HEK293 (cell line): Measurements from ENCODE around the gene CBY1.
A peak's percentile ranks its signal among the peaks of the same experiment; 100 is the strongest.

Experiments used
- EGR2 ChIP-seq: fragments of 450-650 bp; formaldehyde crosslinking; IDR thresholded peaks from 2 replicates; pipeline ENCODE4 v1.5.1; 2016; ENCODE audit warnings: low read depth, missing biosample characterization, missing genetic modification characterization
- GLI4 ChIP-seq: fragments of 450-650 bp; formaldehyde crosslinking; IDR thresholded peaks from 2 replicates; pipeline ENCODE4 v1.5.1; 2016; ENCODE audit warnings: missing biosample characterization, missing genetic modification characterization
- HOXA7 ChIP-seq: sonication (generic); formaldehyde crosslinking; IDR thresholded peaks from 2 replicates; pipeline ENCODE4 v1.8.1; 2022; ENCODE audit warnings: missing genetic modification reagents, borderline replicate concordance
- KLF1 ChIP-seq: fragments of 450-650 bp; formaldehyde crosslinking; IDR thresholded peaks from 2 replicates; pipeline ENCODE4 v1.5.1; 2016; ENCODE audit warnings: missing biosample characterization, missing genetic modification characterization
- KLF8 ChIP-seq: fragments of 450-650 bp; formaldehyde crosslinking; IDR thresholded peaks from 2 replicates; pipeline ENCODE4 v1.5.1; 2016; ENCODE audit warnings: missing biosample characterization, missing genetic modification characterization
- SP7 ChIP-seq: fragments of 450-650 bp; formaldehyde crosslinking; IDR thresholded peaks from 2 replicates; pipeline ENCODE4 v1.5.1; 2016; ENCODE audit warnings: missing biosample characterization, missing genetic modification characterization
- ZBTB1 ChIP-seq: fragments of 450-650 bp; formaldehyde crosslinking; IDR thresholded peaks from 2 replicates; pipeline ENCODE4 v1.5.1; 2016; ENCODE audit warnings: missing biosample characterization, missing genetic modification characterization
- ZBTB8A ChIP-seq: fragments of 450-650 bp; formaldehyde crosslinking; IDR thresholded peaks from 2 replicates; pipeline ENCODE4 v1.5.1; 2016; ENCODE audit warnings: missing biosample characterization, missing genetic modification characterization
- ZFHX2 ChIP-seq: fragments of 450-650 bp; formaldehyde crosslinking; conservative IDR thresholded peaks from 2 replicates; pipeline ENCODE4 v1.5.1; 2016; ENCODE audit warnings: missing biosample characterization, missing genetic modification characterization
- ZFP3 ChIP-seq: fragments of 450-650 bp; formaldehyde crosslinking; IDR thresholded peaks from 2 replicates; pipeline ENCODE4 v1.5.1; 2016; ENCODE audit warnings: low read depth, missing biosample characterization, missing genetic modification characterization
- ZNF155 ChIP-seq: fragments of 450-650 bp; formaldehyde crosslinking; IDR thresholded peaks from 2 replicates; pipeline ENCODE4 v1.5.1; 2016; ENCODE audit warnings: missing biosample characterization, missing genetic modification characterization
- ZNF184 ChIP-seq: fragments of 450-650 bp; IDR thresholded peaks from 2 replicates; pipeline ENCODE4 v1.5.1; 2018; ENCODE audit warnings: missing biosample characterization, mild to moderate bottlenecking, missing genetic modification characterization
- ZNF23 ChIP-seq: fragments of 450-650 bp; formaldehyde crosslinking; IDR thresholded peaks from 2 replicates; pipeline ENCODE4 v1.5.1; 2016; ENCODE audit warnings: missing biosample characterization, missing genetic modification characterization, borderline replicate concordance
- ZNF239 ChIP-seq: fragments of 450-650 bp; formaldehyde crosslinking; IDR thresholded peaks from 2 replicates; pipeline ENCODE4 v1.5.1; 2016; ENCODE audit warnings: missing biosample characterization, missing genetic modification characterization
- ZNF266 ChIP-seq: fragments of 450-650 bp; formaldehyde crosslinking; IDR thresholded peaks from 2 replicates; pipeline ENCODE4 v1.5.1; 2016; ENCODE audit warnings: missing biosample characterization, missing genetic modification characterization, low read depth
- ZNF324 ChIP-seq: fragments of 450-650 bp; formaldehyde crosslinking; IDR thresholded peaks from 2 replicates; pipeline ENCODE4 v1.5.1; 2016; ENCODE audit warnings: missing biosample characterization, missing genetic modification characterization
- ZNF394 ChIP-seq: fragments of 450-650 bp; formaldehyde crosslinking; IDR thresholded peaks from 2 replicates; pipeline ENCODE4 v1.5.1; 2016; ENCODE audit warnings: missing biosample characterization, missing genetic modification characterization, mild to moderate bottlenecking, moderate library complexity, borderline replicate concordance
- ZNF529 ChIP-seq: fragments of 450-650 bp; formaldehyde crosslinking; IDR thresholded peaks from 2 replicates; pipeline ENCODE4 v1.5.1; 2017; ENCODE audit warnings: missing genetic modification characterization, missing biosample characterization; ENCODE audit not compliant: insufficient replicate concordance
- ZNF610 ChIP-seq: fragments of 450-650 bp; formaldehyde crosslinking; IDR thresholded peaks from 2 replicates; pipeline ENCODE4 v1.5.1; 2016; ENCODE audit warnings: missing biosample characterization, missing genetic modification characterization, borderline replicate concordance
- ZNF623 ChIP-seq: fragments of 450-650 bp; formaldehyde crosslinking; IDR thresholded peaks from 2 replicates; pipeline ENCODE4 v1.5.1; 2016; ENCODE audit warnings: missing biosample characterization, missing genetic modification characterization
- ZNF664 ChIP-seq: fragments of 450-650 bp; formaldehyde crosslinking; IDR thresholded peaks from 2 replicates; pipeline ENCODE4 v1.5.1; 2016; ENCODE audit warnings: missing biosample characterization, missing genetic modification characterization
- ZNF677 ChIP-seq: fragments of 450-650 bp; IDR thresholded peaks from 2 replicates; pipeline ENCODE4 v1.5.0; 2018; ENCODE audit warnings: missing biosample characterization, mild to moderate bottlenecking, missing genetic modification characterization, moderate library complexity
- ZNF701 ChIP-seq: fragments of 450-650 bp; formaldehyde crosslinking; IDR thresholded peaks from 2 replicates; pipeline ENCODE4 v1.5.1; 2016; ENCODE audit warnings: missing biosample characterization, missing genetic modification characterization
- ZSCAN16 ChIP-seq: fragments of 450-650 bp; formaldehyde crosslinking; IDR thresholded peaks from 2 replicates; pipeline ENCODE4 v1.5.1; 2016; ENCODE audit warnings: missing biosample characterization, missing genetic modification characterization
- ZSCAN30 ChIP-seq: fragments of 450-650 bp; IDR thresholded peaks from 2 replicates; pipeline ENCODE4 v1.5.1; 2018; ENCODE audit warnings: missing biosample characterization, mild to moderate bottlenecking, missing genetic modification characterization, moderate library complexity
- TF ChIP-seq, protein P1 (sequence below): fragments of 450-650 bp; formaldehyde crosslinking; IDR thresholded peaks from 2 replicates; pipeline ENCODE4 v1.5.0; 2017; ENCODE audit warnings: missing biosample characterization, missing genetic modification characterization, borderline replicate concordance
- TF ChIP-seq, protein P2 (sequence below): fragments of 450-650 bp; formaldehyde crosslinking; IDR thresholded peaks from 2 replicates; pipeline ENCODE4 v1.5.1; 2016; ENCODE audit warnings: missing biosample characterization, missing genetic modification characterization
- TF ChIP-seq, protein P3 (sequence below): fragments of 450-650 bp; formaldehyde crosslinking; IDR thresholded peaks from 2 replicates; pipeline ENCODE4 v1.5.1; 2016; ENCODE audit warnings: missing biosample characterization, missing genetic modification characterization
- TF ChIP-seq, protein P4 (sequence below): fragments of 450-650 bp; formaldehyde crosslinking; IDR thresholded peaks from 2 replicates; pipeline ENCODE4 v1.5.1; 2016; ENCODE audit warnings: missing biosample characterization, missing genetic modification characterization
- TF ChIP-seq, protein P5 (sequence below): fragments of 450-650 bp; formaldehyde crosslinking; IDR thresholded peaks from 2 replicates; pipeline ENCODE4; 2016; ENCODE audit warnings: missing biosample characterization, missing genetic modification characterization
- TF ChIP-seq, protein P6 (sequence below): fragments of 450-650 bp; formaldehyde crosslinking; IDR thresholded peaks from 2 replicates; pipeline ENCODE4 v1.5.1; 2017; ENCODE audit warnings: missing biosample characterization, missing genetic modification characterization

CBY1 gene

DNA sequence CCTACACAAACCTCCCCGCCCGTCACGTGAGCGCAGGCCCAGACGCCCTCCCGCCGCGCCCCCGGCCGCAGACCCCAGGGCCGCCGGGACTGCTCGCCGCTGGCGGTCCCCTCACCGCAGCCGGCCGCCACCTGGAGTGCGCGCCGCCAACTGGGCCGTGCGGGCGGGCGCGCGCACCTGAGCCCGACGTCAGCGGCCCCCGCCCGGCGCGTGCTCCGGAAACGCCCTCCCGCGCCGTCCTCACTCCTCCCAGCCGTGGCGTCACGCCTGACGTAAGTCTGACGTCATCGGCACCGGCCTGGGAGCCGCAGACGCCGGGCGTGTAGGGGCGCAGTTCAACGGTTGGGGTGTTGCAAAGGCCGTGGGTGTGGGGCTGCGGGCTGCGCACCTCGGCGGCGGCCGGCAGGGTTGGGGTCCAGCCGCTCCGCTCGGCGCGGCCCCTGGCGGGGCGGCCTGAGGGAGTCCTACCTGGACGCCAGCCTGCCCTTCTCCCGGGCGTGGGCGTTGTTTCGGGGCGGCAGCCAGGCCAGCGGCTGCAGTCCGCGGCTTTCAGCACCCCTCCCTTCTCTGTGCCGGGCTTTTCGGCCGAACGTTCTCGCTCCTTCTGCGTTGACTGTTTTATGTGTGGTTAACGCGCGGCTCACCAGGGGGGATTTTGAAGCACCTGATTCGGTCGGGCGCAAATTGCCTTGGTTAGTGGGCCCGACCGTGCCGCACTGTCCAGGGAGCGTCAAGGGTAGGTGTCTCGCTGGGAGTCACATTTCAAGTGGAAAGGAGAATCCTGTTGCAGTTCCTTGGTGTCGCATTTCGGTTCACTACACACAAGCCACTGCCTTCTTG lies 44.6 kb downstream of the CBY1 start, which contains the start of gene JOSD1 (continued):
- TF ChIP-seq ZSCAN30 (peak; percentile 72), KLF8 (tag by site-specific recombination) (peak; percentile 98), ZNF623 (tag by site-specific recombination) (peak; percentile 33; the same call in 1 of the 2 replicates), ZNF239 (tag by site-specific recombination) (no peak), ZNF184 (tag by site-specific recombination) (no peak; the same call in 1 of the 2 replicates), ZBTB1 (tag by site-specific recombination) (no peak), ZNF266 (tag by site-specific recombination) (no peak), ZBTB8A (peak; percentile 100), ZNF701 (tag by site-specific recombination) (0 out of 2 replicates have a peak, but pooled peaks have one; percentile 58), SP7 (tag by site-specific recombination) (peak; percentile 93), ZFP3 (no peak), ZNF394 (tag by site-specific recombination) (peak; percentile 94), ZNF23 (no peak), EGR2 (tag by site-specific recombination) (peak; percentile 59; the same call in 1 of the 2 replicates), ZNF610 (tag by site-specific recombination) (peak; percentile 96), ZNF155 (tag by site-specific recombination) (no peak), ZNF677 (tag by site-specific recombination) (no peak), ZNF324 (peak; percentile 91; the same call in 1 of the 2 replicates), ZNF664 (tag by site-specific recombination) (no peak), HOXA7 (CRISPR knock-in tag) (no peak), GLI4 (tag by site-specific recombination) (peak; percentile 92; the same call in 1 of the 2 replicates), ZFHX2 (tag by site-specific recombination) (peak; percentile 95), KLF1 (tag by site-specific recombination) (peak; percentile 81), ZSCAN16 (tag by site-specific recombination) (peak; percentile 72; the same call in 1 of the 2 replicates), ZNF529 (peak; percentile 8)
- TF ChIP-seq, protein P1, sequence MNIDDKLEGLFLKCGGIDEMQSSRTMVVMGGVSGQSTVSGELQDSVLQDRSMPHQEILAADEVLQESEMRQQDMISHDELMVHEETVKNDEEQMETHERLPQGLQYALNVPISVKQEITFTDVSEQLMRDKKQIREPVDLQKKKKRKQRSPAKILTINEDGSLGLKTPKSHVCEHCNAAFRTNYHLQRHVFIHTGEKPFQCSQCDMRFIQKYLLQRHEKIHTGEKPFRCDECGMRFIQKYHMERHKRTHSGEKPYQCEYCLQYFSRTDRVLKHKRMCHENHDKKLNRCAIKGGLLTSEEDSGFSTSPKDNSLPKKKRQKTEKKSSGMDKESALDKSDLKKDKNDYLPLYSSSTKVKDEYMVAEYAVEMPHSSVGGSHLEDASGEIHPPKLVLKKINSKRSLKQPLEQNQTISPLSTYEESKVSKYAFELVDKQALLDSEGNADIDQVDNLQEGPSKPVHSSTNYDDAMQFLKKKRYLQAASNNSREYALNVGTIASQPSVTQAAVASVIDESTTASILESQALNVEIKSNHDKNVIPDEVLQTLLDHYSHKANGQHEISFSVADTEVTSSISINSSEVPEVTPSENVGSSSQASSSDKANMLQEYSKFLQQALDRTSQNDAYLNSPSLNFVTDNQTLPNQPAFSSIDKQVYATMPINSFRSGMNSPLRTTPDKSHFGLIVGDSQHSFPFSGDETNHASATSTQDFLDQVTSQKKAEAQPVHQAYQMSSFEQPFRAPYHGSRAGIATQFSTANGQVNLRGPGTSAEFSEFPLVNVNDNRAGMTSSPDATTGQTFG = peak; percentile 56; the same call in 1 of the 2 replicates
- TF ChIP-seq, protein P2, sequence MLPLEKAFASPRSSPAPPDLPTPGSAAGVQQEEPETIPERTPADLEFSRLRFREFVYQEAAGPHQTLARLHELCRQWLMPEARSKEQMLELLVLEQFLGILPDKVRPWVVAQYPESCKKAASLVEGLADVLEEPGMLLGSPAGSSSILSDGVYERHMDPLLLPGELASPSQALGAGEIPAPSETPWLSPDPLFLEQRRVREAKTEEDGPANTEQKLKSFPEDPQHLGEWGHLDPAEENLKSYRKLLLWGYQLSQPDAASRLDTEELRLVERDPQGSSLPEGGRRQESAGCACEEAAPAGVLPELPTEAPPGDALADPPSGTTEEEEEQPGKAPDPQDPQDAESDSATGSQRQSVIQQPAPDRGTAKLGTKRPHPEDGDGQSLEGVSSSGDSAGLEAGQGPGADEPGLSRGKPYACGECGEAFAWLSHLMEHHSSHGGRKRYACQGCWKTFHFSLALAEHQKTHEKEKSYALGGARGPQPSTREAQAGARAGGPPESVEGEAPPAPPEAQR (tag by site-specific recombination) = 0 out of 2 replicates have a peak, but pooled peaks have one; percentile 17
- TF ChIP-seq, protein P3, sequence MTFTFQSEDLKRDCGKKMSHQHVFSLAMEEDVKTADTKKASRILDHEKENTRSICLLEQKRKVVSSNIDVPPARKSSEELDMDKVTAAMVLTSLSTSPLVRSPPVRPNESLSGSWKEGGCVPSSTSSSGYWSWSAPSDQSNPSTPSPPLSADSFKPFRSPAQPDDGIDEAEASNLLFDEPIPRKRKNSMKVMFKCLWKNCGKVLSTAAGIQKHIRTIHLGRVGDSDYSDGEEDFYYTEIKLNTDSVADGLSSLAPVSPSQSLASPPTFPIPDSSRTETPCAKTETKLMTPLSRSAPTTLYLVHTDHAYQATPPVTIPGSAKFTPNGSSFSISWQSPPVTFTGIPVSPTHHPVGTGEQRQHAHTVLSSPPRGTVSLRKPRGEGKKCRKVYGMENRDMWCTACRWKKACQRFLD (tag by site-specific recombination) = no peak
- TF ChIP-seq, protein P4, sequence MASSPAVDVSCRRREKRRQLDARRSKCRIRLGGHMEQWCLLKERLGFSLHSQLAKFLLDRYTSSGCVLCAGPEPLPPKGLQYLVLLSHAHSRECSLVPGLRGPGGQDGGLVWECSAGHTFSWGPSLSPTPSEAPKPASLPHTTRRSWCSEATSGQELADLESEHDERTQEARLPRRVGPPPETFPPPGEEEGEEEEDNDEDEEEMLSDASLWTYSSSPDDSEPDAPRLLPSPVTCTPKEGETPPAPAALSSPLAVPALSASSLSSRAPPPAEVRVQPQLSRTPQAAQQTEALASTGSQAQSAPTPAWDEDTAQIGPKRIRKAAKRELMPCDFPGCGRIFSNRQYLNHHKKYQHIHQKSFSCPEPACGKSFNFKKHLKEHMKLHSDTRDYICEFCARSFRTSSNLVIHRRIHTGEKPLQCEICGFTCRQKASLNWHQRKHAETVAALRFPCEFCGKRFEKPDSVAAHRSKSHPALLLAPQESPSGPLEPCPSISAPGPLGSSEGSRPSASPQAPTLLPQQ (tag by site-specific recombination) = peak; percentile 96
- TF ChIP-seq, protein P5, sequence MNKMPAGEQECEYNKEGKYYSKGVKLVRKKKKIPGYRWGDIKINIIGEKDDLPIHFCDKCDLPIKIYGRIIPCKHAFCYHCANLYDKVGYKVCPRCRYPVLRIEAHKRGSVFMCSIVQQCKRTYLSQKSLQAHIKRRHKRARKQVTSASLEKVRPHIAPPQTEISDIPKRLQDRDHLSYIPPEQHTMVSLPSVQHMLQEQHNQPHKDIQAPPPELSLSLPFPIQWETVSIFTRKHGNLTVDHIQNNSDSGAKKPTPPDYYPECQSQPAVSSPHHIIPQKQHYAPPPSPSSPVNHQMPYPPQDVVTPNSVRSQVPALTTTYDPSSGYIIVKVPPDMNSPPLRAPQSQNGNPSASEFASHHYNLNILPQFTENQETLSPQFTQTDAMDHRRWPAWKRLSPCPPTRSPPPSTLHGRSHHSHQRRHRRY (tag by site-specific recombination) = no peak
- TF ChIP-seq, protein P6, sequence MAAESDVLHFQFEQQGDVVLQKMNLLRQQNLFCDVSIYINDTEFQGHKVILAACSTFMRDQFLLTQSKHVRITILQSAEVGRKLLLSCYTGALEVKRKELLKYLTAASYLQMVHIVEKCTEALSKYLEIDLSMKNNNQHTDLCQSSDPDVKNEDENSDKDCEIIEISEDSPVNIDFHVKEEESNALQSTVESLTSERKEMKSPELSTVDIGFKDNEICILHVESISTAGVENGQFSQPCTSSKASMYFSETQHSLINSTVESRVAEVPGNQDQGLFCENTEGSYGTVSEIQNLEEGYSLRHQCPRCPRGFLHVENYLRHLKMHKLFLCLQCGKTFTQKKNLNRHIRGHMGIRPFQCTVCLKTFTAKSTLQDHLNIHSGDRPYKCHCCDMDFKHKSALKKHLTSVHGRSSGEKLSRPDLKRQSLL (tag by site-specific recombination) = no peak
